ENCODE data around the gene ARSB. TPM values are rescaled to one million over a fixed set of nuclear protein-coding genes. Genes with fewer than 3 reads are reported as not detected.

ARSB gene
- total RNA-seq, 4 donors from 2014 or later: 9.1 to 12.7 (median 10.7) TPM

DNA sequence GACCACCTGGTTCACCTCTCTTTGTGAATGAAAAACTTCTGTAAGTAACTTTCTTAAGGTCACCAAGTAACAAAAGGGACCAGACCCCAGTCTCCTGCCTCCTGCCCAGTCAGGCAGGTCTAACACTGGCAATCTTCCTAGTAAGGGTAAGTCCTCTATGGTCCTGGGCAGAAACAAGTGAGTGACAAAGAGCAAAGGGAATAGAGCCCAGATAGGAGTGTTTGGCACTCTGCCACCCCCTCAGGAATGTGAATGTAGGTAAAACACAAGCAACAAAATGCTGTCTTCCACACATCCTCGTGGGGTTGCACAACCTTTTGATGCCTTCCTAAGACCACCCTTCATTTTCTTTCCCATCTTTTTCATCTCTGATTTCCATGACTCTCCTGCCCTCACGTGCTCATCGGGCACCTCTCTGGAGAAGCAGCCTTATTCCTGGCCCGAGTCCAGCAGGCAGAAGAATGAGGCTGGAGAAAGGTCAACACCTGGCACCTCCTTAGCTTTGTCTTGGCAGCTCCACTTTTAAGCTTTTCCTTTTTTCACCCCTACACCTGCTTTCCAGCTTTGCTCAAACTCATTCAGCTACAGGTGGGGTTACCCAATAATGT is 246.3 kb downstream of the ARSB start:
- in situ Hi-C loops (cut with MboI; ENCODE audit: low pct_ligation_motif_present in 1 of 4, low pct_unique_long_range_greater_than_20kb in 1 of 4, low sequenced_read_pairs in 3 of 4): no loop called here
- no peaks in the 10 kb centered on the region for H3K4me1 ChIP-seq
- no peak overlapping the region for H3K4me3 ChIP-seq
- TF ChIP-seq POLR2AphosphoS5 (IDR thresholded peaks at IDR 0.05): no peak
- no peak for TF ChIP-seq POLR2A (IDR thresholded peaks at IDR 0.05)
- TF ChIP-seq, protein P1, sequence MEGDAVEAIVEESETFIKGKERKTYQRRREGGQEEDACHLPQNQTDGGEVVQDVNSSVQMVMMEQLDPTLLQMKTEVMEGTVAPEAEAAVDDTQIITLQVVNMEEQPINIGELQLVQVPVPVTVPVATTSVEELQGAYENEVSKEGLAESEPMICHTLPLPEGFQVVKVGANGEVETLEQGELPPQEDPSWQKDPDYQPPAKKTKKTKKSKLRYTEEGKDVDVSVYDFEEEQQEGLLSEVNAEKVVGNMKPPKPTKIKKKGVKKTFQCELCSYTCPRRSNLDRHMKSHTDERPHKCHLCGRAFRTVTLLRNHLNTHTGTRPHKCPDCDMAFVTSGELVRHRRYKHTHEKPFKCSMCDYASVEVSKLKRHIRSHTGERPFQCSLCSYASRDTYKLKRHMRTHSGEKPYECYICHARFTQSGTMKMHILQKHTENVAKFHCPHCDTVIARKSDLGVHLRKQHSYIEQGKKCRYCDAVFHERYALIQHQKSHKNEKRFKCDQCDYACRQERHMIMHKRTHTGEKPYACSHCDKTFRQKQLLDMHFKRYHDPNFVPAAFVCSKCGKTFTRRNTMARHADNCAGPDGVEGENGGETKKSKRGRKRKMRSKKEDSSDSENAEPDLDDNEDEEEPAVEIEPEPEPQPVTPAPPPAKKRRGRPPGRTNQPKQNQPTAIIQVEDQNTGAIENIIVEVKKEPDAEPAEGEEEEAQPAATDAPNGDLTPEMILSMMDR (IDR thresholded peaks at IDR 0.05): no peak
- no peak for TF ChIP-seq EP300 (IDR thresholded peaks at IDR 0.05; ENCODE audit: low read depth)
- no peaks in the 10 kb centered on the region for H3K27me3 ChIP-seq
- H3K36me3 ChIP-seq: no peaks in the 10 kb centered on the region
- DNase-seq: peak; percentile 40
- H3K9me3 ChIP-seq: no peaks in the 10 kb centered on the region
- intact Hi-C loops (cut with DNase I; ENCODE audit: low total_unique reads): no loop called here
- 54% methylated on average over 4 of the region's 4 CpGs; no CpG with 5 or more reads in 1 of the 2 donors for WGBS, 2 donors (ENCODE audit: low coverage in 1 of 2)
- no peak overlapping the region for H3K27ac ChIP-seq

DNA sequence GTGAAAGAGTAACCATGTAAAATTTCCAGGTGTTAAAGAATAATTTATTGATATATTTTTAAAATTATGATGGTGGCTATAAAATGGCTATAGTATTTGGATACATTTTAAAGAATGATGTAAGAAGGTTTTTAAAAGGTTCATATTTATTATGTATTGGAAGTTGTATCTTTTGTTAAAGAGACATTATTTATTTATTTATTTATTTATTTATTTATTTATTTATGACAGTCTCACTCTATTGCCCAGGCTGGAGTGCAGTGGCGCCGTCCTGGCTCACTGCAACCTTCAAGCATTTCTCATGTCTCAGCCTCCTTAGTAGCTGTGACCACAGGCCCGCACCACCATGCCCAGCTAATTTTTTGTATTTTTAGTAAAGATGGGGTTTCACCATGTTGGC is 247.0 kb downstream of the ARSB start:
- in situ Hi-C loops (cut with MboI; ENCODE audit: low pct_ligation_motif_present in 1 of 4, low pct_unique_long_range_greater_than_20kb in 1 of 4, low sequenced_read_pairs in 3 of 4): no loop called here
- Histone ChIP-seq H3K27ac (no peak overlapping the region), H3K4me1 (no peaks in the 10 kb centered on the region), H3K9me3 (no peaks in the 10 kb centered on the region), H3K36me3 (no peaks in the 10 kb centered on the region), H3K27me3 (no peaks in the 10 kb centered on the region), H3K4me3 (no peak overlapping the region)
- intact Hi-C loops (cut with DNase I; ENCODE audit: low total_unique reads): no loop called here
- TF ChIP-seq, protein P1 (IDR thresholded peaks at IDR 0.05): no peak
- TF ChIP-seq POLR2A (IDR thresholded peaks at IDR 0.05) (no peak), POLR2AphosphoS5 (IDR thresholded peaks at IDR 0.05) (no peak), EP300 (IDR thresholded peaks at IDR 0.05; ENCODE audit: low read depth) (no peak)
- 100% methylated on average over 3 of the region's 3 CpGs; no CpG with 5 or more reads in 1 of the 2 donors for WGBS, 2 donors (ENCODE audit: low coverage in 1 of 2)
- no peak for DNase-seq

DNA sequence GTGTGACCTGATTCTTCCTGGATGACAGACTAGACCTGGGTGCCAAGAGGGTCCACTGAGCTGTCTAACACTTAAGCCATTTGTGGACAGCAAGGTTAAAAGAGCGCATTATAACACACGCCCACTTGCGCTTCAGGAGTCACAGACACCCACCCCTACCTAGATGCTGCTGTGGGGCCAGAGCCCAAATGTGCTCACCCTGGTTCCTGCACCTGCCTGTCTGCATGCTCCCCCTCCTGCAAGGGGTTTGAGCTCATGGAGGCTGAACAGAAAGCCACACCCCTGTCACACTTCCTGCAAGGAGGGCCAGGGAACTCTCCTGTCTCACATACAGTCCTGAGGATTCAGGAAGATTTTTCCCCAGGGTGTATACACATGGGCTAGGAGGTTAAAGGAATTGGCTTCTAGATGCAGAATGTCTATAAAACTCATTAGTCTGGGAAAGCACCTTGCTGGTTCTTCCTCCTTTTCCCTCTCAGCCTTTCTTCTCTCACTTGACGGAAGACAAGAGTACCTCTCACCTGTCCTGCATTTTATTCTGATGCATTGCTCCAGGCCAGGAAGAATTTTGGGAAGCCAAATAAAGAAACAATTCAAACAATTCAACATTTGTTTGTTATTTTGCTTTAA is 249.2 kb downstream of the ARSB start:
- no peak for DNase-seq
- intact Hi-C loops (cut with DNase I; ENCODE audit: low total_unique reads) (no loop called here), in situ Hi-C loops (cut with MboI; ENCODE audit: low pct_ligation_motif_present in 1 of 4, low pct_unique_long_range_greater_than_20kb in 1 of 4, low sequenced_read_pairs in 3 of 4) (no loop called here)
- Histone ChIP-seq H3K27ac (no peak overlapping the region), H3K36me3 (no peaks in the 10 kb centered on the region), H3K27me3 (no peaks in the 10 kb centered on the region), H3K9me3 (no peaks in the 10 kb centered on the region), H3K4me3 (no peak overlapping the region), H3K4me1 (no peaks in the 10 kb centered on the region)
- 81 to 100% methylated on average over 1 to 4 of the region's 4 CpGs for WGBS, 2 donors (ENCODE audit: low coverage in 1 of 2)
- TF ChIP-seq POLR2A (IDR thresholded peaks at IDR 0.05) (no peak), POLR2AphosphoS5 (IDR thresholded peaks at IDR 0.05) (no peak), EP300 (IDR thresholded peaks at IDR 0.05; ENCODE audit: low read depth) (no peak)
- TF ChIP-seq, protein P1 (IDR thresholded peaks at IDR 0.05): no peak

DNA sequence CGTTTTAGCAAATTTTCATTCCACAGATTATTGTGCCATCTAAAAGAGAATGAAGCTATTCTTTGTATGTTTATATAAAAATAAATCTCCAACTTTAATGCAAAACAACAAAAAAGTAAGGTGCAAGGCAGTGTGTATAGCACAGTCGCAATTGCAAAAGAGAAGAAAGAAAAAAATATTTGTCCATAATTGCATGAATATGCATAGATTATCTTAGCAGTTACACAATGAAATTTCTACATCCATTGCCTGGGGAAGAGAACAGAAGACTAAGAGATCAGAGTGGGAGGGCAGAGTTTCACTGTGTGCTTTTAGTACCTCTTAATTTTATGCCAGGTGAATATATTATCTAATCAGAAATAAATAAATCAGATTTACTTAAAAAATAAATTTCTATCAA is 250.2 kb downstream of the ARSB start:
- DNase-seq: no peak
- in situ Hi-C loops (cut with MboI; ENCODE audit: low pct_ligation_motif_present in 1 of 4, low pct_unique_long_range_greater_than_20kb in 1 of 4, low sequenced_read_pairs in 3 of 4): no loop called here
- Histone ChIP-seq H3K9me3 (no peaks in the 10 kb centered on the region), H3K4me3 (no peak overlapping the region), H3K36me3 (no peaks in the 10 kb centered on the region), H3K27ac (no peak overlapping the region), H3K4me1 (no peaks in the 10 kb centered on the region), H3K27me3 (no peaks in the 10 kb centered on the region)
- WGBS, 2 donors (ENCODE audit: low coverage in 1 of 2): 82 to 94% methylated on average over 2 of the region's 2 CpGs
- intact Hi-C loops (cut with DNase I; ENCODE audit: low total_unique reads): no loop called here
- TF ChIP-seq, protein P1 (IDR thresholded peaks at IDR 0.05): no peak
- TF ChIP-seq POLR2A (IDR thresholded peaks at IDR 0.05): no peak
- no peak for TF ChIP-seq POLR2AphosphoS5 (IDR thresholded peaks at IDR 0.05)
- TF ChIP-seq EP300 (IDR thresholded peaks at IDR 0.05; ENCODE audit: low read depth): no peak

Data from transverse colon (tissue), 4 donors.